Measurements from ENCODE around the gene MRPL28.

DNA sequence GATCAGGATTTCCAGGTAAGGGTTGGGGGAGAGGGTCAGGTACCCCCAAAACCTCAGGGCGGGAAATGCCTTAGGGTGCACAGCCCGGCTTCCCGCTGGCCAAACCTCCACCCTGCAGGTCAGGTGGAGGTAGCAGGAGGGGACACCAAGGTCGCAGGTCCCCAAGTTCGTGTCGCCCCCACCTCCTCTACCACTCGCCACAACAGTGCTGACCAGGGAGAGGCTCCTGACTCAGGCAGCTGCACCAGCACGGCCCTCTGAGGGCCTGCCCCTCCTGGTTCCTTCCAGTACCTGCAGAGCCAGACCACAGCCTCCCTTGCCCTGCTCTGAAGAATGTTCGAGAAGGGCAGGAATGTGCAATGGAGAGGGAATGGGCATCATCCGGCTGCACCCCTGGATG lies 3.9 kb downstream of the MRPL28 start:
- TF ChIP-seq RXRA (IDR thresholded peaks at IDR 0.05) (no peak), JUND (IDR thresholded peaks at IDR 0.05) (no peak), TAF1 (conservative IDR thresholded peaks at IDR 0.05) (no peak)
- TF ChIP-seq, protein P1, sequence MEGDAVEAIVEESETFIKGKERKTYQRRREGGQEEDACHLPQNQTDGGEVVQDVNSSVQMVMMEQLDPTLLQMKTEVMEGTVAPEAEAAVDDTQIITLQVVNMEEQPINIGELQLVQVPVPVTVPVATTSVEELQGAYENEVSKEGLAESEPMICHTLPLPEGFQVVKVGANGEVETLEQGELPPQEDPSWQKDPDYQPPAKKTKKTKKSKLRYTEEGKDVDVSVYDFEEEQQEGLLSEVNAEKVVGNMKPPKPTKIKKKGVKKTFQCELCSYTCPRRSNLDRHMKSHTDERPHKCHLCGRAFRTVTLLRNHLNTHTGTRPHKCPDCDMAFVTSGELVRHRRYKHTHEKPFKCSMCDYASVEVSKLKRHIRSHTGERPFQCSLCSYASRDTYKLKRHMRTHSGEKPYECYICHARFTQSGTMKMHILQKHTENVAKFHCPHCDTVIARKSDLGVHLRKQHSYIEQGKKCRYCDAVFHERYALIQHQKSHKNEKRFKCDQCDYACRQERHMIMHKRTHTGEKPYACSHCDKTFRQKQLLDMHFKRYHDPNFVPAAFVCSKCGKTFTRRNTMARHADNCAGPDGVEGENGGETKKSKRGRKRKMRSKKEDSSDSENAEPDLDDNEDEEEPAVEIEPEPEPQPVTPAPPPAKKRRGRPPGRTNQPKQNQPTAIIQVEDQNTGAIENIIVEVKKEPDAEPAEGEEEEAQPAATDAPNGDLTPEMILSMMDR (IDR thresholded peaks at IDR 0.05; ENCODE audit: low read depth, low read length, missing input control) = no peak

Measured in liver (tissue), 3 donors.